HG03097 (cell line): ENCODE measurements around the gene PGLYRP2.

Source experiments
- ATAC-seq: cut with Tn5 transposase; IDR thresholded peaks from one replicate; pipeline ENCODE4 v1.9.1; 2021; ENCODE audit not compliant: unreplicated experiment, low FRiP score

The PGLYRP2 gene

DNA sequence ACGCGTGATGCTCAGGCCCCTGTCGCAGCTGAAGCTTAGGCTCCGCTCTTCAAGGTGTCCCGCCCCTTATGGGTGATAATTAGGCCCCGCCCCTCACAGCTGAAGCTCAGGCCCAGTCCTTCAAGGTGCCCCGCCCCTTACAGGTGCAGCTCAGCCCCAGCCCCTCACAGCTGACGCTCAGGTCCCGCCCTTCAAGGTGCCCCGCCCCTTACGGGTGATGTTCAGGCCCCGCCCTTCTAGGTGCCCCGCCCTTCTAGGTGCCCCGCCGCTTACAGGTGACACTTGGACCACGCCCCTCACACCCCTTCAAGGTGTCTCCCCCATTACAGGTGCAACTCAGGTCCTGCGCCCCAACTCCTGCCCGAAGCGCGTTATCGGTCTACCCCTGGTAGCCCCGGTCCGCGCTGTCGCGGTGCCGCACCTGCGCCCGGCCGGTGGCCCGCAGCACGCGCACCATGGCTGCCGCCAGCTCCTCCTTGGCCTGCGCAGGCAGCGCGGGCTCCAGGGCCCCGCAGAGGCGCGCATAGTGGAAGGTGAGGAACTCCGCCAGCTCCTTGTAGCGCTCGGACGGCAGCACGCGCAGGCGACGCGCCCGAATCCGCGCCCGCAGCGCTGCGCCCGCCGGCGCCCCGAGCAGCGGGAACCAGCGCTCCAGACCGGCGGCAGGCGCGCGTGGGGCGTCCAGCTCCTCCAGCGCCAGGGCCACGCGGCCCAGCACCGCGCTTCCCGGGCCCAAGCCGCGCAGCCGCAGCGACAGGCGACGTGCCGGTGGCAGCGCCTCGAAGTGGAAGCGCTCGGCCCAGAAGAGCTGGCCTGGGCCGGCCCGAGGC lies 22.2 kb downstream of the PGLYRP2 start:
- no peak for ATAC-seq

DNA sequence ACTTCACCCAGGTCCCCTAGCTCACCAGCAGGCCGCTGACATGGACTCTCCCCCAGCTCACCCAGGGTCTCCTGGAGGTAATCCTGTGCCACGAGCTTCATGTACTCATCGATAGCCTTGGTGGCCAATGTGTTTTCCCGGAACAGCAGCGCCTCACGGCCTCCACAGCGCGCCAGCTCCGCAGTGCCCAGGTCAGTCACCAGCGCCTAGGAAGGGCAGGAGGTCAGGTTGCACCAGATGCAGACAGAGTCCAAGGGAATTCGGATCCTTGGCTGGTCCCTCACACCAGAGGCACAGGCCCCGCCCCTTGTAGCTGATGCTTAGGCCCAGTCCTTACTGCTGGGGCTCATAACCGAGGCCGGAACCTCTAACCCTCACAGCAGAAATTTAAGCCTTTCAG lies 22.9 kb downstream of the PGLYRP2 start:
- ATAC-seq: no peak

DNA sequence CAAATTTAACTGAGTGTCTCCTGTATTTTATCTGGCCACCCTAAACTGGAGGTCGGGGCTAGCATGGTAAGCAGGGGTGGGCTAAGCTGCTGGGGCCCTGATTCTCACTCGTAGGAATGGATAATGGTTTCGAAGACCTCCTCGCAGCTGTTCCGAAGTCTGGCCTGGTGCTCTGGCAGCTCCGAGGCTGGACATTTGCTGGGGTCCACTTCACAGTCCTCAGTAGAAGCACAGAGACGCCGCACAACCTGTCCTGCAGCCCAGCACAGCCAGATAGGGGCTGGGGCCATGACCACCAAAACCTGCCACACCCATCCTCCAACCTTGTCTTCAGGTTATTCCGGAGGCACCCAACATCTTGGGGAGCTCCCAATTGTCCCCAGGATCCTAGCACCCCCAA lies 23.3 kb downstream of the PGLYRP2 start:
- no peak for ATAC-seq

DNA sequence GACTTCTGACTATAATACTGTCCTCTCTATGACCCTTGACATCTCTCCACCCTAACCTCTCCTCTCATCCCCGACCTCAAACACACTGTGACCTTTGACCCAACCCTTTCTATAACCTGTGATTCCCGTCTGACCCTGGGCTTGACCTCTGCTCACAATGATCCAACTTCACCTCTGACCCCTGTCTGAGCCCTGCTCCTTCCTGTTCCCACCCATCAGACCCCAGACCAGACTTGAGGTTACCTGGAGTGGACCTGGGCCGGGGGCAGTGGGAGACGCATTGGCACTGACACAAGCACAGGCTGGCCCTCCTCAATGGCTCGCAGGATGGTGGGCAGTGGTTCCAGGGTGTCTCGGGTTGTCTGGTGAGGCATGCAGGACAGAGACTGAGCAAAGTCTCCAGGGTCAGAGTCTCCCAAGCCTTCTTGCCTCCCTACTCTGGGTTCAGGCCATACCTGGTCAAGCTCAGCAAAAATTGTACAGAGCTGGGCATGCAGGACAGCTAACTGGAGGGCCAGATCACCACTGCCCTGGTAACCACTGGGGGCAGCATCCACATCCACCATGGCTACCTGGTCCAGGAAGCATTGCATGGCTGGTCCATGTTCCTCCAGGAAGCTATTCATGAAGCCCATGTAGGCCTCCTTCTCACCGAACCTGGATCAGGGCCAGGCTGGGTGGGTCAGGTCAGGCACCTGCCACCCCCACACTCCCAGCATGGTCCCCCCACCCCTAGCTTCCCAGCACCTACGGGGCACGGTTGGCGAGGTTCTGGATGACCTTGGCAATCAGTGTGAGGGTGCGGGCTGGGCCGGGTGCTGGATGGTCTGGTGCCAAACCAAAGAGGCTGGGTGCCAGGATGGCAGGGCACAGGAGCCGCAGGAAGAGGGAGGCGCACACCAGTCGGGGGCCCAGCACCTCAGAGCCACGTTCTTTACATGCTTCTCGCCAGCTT lies 25.1 kb downstream of the PGLYRP2 start:
- ATAC-seq: no peak

DNA sequence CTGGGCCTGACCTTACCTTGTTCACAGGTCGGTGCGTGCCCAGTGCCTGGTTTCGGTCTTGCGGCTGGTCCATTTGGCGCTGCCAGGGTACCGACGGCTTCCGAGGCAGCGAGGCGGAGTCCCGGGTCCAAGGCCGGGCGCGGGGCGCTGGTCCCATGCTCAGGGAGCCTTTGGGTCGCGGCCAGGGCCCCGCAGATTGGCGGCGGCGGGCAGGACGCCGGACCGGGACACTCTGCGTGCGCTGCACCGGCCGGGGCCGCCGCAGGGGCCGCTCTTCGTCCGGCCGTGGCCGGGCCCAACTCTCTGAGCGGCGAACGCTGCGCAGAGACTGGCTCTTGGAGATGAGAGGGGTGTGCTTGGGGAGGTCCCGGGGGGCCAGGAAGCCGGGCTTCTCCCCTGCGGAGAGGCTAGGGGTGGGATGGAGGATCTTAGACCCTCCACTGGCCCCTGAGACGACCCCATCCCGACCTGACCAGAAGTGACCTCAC lies 26.2 kb downstream of the PGLYRP2 start:
- no peak for ATAC-seq

DNA sequence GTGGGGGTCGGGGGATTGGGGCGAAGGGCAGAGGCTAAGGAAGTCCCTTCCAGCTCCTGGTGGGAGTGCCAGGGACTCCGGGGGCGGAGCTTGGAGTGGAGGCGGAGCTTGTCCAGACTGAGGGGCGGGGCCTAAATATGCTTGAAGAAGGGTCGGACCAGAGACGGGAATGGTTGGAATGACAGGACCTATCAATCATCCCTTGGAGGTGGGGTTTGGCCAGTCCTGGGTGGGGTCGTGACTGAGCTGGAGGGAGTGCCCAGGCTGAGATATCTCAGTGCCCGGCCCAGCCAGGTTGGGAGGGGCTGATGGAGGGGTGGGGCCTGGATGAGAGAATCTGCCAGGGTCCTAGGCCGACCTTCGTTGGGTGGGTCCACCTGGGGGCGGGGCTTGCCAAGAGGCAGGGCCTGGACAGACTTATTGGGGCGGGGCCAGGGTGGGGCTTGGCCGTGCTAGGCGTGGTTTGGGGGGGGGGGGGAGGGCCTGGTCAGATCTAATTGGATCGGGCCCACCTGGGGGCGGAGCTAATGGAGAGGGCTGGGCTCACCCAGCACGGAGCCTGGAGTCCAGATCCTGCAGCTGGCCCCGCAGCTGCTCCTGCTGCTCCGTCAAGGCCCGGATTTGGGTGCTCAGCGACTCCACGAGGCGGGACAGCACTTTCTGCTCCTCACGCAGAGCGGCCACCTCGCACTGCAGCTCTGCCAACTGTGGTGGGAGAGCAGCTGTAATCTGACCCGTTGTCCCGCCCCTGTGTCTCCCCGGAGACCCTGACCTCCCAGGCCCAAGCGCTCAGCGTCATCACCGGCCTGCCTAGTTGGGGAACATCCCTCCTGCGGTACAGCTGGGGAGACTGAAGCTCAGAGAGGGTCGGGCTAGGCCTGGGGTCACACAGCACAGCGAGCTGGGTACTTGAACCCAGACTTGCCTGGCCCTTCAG lies 26.9 kb downstream of the PGLYRP2 start:
- no peak for ATAC-seq

DNA sequence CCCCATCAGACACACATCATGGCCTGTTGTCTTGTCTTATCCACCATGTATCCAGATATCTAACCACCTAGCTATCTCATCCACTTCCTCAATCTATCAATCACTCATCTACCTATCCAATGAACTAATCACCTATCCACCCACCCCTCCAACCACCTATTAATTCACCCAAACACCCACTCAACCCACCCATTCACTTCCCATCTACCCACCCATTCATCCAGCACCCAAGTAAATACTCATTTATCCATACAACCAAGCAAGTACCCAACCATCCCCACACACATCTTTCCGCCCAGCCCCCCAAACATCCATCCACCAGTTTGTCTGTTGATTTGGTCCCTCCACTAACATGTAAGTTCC lies 28.8 kb downstream of the PGLYRP2 start:
- no peak for ATAC-seq

DNA sequence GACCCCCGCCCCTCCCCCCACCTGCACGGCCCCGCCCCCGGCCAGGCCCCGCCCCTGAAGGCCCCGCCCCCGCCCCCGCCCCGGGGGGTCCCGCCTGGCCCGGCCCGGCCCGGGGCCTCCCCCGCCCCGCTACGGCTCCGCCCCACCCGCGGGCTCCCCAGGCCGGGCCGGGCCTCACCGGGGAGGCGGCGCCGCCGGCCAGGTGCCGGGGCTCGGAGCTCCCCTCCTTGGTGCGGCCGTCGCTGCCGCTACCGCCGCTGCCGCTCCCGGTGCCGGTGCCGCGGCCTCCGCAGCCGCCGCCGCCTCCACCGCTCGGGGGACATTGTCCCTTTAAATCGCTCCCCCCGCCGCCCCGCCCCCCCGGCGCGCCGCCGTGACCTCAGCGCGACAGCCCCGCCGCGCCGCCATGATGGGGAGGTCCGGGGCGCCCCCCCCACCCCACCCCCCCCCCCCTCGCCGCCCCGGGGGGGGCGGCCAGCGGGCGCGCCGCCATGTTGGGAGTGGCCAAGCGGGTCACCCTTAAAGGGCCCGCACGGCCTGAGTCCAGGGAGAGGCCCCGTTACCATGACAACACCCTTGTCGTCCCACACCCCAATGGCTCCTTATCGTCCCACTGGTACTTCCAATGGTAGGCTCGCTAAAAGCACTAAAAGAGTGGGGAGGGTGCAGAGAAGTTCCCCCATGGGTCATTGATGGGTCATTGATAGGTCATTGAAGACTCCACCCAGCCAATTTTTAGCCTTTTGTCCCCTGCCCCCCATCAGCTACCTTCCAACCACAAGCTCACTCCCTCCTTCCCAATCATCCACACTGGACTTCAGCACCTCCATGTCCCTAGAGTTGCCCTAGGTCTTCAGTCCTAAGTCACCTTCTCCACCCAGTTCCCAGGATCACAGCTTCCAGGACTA lies 29.4 kb downstream of the PGLYRP2 start, which contains the start of gene WIZ:
Gene WIZ, minus strand, starts transcription at position 337 of the 908 bp plus-strand sequence. CDS start 1,649 bp downstream, outside the sequence.
- peak; percentile 35 for ATAC-seq

DNA sequence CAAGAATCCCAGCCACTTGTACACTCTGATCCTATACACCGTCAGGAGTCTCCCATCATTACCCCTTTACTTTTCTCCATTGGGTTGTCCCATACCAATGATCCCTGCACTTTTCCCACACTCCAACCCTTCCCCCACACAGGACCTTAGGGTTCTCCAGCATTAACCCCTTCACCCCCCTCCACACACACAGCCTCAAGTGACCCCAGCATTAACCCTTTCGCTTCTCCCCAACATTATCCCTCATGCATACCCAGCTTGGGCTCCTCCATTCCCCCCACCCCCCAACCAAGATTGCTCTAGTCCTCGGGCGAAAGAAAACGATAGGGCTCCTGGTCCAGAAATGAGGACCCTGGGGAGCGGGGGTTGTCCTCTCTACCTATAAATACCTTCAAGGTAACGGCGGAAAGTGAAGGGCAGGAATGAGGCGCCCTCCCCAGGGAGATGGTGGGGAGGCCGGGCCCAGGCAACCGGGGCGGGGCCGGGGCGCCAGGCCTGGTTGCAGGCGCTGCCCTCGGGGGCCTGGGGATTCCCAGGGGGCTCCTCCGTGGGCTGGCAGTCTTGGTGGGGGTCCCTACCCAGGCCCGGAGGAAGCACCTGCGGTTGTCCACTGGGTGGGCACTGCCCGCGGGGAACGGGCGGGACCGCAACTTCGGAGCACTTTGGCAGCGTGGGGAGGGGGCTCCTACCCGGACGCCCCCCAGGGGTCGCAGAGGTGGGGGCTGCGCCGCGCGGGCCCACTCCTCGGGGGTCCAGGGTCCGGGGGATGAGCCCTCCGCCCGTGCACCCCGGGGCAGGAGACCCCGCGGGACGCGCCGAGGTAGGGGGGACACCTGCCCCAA lies 30.3 kb downstream of the PGLYRP2 start:
- ATAC-seq: no peak

DNA sequence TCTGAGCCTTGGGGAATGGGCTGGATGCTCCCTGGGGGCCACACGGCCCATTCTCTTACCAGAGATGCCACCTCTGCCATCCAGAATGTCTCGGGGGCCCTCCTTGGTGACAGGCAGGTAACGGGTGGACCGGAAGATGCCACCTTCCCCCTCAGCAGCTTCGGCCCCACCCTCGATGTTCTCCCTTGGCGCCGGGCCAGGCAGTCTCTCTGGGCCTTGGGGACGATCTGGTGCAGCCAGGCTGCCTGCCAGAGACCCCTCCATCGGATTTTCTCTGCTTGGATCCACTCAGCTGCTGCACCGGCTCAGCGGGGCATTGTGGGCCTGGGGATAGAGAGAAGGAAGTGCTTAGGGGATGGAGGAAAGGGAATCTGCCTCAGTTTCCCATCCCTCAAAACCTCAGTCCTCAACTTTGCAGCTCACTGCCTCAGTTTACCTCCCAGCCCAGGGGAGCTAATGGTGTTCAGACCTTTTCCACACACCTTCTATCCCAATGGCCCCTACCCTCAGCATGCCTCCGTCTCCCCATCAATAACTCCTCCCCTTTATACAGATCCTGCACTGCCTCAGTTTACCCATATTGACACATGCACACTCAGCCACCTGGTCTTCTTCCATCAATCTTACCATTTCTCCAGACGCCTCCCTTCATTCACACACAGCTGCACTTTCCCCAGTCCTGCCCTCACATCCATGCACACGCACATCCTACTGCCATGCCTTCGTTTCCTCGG lies 31.1 kb downstream of the PGLYRP2 start:
- ATAC-seq: no peak

DNA sequence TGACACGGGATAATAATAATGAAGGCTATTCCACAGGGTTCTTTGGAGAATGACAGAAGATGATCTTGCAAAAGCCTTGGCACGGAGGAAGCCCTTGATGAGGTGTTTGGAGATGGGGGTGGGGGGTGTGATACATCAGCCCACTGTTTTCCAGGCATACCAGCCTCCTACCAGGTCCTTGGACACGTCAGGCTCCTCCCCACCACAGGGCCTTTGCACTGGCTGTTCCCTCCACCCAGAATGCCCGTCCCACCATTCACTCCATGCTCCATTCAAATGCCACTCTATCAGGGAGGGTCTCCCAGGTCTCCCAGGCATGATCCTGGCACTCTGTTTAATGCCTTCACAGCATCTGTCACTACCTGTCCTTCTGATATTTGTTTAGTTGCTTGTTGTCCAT lies 32.2 kb downstream of the PGLYRP2 start:
- ATAC-seq: no peak

DNA sequence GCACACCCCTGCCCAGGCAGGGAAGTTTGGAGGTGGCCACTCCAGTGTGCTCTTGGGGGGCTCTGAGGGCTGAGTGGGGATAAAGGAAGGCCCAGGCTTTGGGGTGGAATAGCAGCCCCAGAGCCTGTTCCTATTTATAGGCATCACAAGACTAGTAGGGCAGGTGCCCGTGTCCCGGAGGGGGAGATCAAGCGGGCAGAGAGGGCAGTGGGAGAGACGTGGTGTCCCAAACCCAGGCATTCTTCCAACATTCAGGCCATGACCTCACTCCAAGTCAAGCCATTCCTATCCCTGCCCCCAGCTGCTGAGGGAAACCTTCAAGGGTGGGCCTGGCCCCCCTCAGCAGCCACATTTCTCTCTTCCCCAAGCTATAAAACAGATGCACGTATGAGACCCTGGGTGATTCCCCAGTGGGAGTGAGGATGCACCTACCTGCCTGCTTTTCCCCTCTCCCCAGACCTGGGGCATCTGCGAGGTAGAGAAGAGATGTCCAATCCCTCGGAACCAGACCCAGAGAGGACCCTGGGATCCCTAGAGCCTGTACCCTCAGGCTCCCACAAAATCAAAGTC lies 33.4 kb downstream of the PGLYRP2 start:
- no peak for ATAC-seq

DNA sequence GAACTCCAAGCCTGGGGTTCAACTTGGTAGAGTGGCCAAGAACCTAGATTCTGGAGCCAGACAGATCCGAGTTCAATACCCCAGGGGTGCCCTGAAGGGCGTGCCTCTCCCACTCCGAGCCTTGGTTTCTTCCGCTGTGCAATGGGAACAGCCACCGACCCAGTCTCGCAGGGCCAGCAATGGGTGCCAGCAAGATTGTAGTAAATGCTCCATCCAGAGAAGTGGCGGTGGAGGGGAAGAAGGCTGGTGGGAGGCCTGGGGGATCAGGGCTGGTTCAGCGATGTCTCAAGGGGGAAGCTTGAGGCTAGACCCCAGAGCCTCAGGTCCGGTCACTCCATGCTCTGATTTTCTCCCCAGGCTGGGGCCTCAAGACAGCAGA lies 34.1 kb downstream of the PGLYRP2 start:
- no peak for ATAC-seq

DNA sequence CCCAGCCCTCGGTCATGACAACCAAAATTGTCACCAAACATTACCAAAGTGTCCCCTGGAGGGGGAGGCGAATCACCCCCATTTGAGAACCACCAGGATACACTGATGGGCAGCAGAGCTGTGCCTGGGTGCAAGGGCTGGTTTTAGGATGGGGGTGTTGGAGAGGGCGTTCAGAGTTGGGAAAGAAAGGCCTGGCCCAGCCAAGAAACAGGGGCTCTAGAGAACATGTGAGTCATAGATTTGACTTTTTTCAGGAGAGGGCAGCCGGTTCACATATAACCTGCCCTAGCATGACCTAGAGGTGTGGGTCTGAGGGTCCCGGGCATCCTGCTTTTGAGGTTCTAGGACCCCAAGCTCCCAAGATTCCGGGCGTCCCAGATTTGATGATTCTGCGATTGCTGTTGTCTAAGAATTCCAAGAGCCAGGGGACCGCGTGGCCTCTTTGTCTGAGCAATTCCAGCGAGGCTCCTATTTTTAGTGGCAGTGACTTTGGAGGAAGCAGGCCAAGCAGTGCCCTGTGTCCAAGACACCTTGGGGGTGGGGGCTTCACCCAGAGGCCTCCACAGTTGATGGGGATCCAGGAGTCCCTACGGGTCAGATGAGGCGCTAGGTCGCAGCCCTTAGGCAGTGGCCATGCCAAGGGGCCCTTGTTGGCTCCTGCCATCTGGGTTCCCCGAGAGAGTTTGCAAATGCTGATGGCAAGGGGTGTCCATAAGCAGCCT lies 34.6 kb downstream of the PGLYRP2 start:
- ATAC-seq: no peak

DNA sequence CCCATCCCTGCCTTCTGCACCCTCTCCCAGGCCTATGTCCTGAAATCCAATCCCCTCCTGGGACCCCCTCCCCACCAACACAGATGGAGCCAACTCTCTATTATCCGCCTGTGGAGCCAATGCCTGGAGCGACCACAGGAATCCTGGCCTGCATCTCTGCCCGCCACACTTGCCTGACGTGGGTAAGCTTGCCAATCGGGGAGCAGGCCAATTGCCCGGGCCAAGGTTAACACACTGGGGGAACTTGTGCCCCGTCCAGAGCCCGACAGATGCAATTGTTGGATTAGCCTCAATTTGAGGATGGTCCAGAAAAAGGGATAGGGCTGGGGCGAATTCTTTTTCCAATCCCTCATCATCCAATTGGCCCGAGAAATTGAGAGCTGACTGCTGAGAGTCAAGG lies 35.5 kb downstream of the PGLYRP2 start:
- ATAC-seq: no peak

DNA sequence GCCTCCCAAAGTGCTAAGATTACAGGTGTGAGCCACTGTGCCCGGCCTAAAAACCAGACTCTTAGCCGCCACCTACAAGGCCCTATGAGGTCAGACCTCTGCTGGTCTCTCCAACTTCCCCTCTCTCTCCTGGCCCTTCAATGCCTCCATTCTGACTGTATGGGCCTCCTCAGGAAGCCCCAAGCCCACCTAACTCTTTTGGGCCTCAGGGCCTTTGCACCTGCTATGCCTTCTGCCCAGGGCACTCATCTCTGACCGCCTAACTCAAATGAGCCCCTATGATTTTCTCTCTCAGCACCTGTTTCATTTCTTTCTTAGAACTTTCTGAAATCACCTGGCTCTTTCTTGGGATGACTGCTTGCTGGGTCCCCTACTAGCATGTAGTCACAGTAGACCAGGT lies 36.0 kb downstream of the PGLYRP2 start:
- no peak for ATAC-seq
